Naive thymus-derived CD4-positive, alpha-beta T cell (primary cell): ENCODE data around the gene ARIH1. TPM values are rescaled to one million over a fixed set of nuclear protein-coding genes. Genes with fewer than 3 reads are reported as not detected.
"Not testable (repeated sequence)": the region's sequence is repeated elsewhere in the genome, so short reads cannot be mapped to it uniquely, and the experiment has no call there.

Experiments used
- ATAC-seq: fragments of 150-1000 bp; cut with Tn5 transposase; 2 replicates; pipeline ENCODE4 v1.10.0; 2021; ENCODE audit warnings: mild to moderate bottlenecking, moderate library complexity
- CTCF ChIA-PET: fragments of 350-600 bp; sonication (Branson Sonifier 250); formaldehyde crosslinking; loops from one replicate; lab custom pipeline; 2021; ENCODE audit warnings: antibody characterized with exemption; lab: Charles Lee
- POLR2A ChIA-PET: fragments of 350-600 bp; sonication (Branson Sonifier 250); formaldehyde crosslinking; loops from one replicate; lab custom pipeline; 2021; ENCODE audit warnings: antibody characterized with exemption, inconsistent platforms; lab: Charles Lee
- DNase-seq, 9 donors: peaks; one replicate each; pipeline versions ENCODE4 v3.0.0 to v3.0.0-alpha.2; 2020 to 2022; ENCODE audit warnings: mixed read lengths in 1 of 9
- H3K27ac ChIP-seq: one replicate; pipeline ENCODE4 v1.7.0; 2013; ENCODE audit warnings: mild to moderate bottlenecking, low read depth, low read length, moderate library complexity
- H3K27me3 ChIP-seq, 2 donors: one replicate each; pipeline ENCODE4 v1.7.0; 2013; ENCODE audit warnings: low read length in 2 of 2, mild to moderate bottlenecking in 2 of 2, moderate library complexity in 2 of 2; ENCODE audit not compliant: control insufficient read depth in 2 of 2, insufficient read depth in 2 of 2
- H3K36me3 ChIP-seq, 3 experiments: 1 replicate in 2 of 3; 2 replicates in 1 of 3; pipeline ENCODE4 v1.7.0; 2013; ENCODE audit warnings: low read length in 3 of 3, mild to moderate bottlenecking in 3 of 3, moderate library complexity in 1 of 3; ENCODE audit not compliant: insufficient read depth in 3 of 3, control insufficient read depth in 2 of 3
- H3K4me1 ChIP-seq, 2 donors: one replicate each; pipeline ENCODE4 v1.7.0; 2013; ENCODE audit warnings: low read length in 2 of 2, mild to moderate bottlenecking in 2 of 2, moderate library complexity in 1 of 2; ENCODE audit not compliant: control insufficient read depth in 2 of 2, insufficient read depth in 2 of 2
- H3K4me3 ChIP-seq: 2 replicates; pipeline ENCODE4 v1.7.0; 2013; ENCODE audit warnings: mild to moderate bottlenecking, low read length
- H3K9me3 ChIP-seq, 3 experiments: 1 replicate in 2 of 3; 2 replicates in 1 of 3; pipeline ENCODE4 v1.7.0; 2013; ENCODE audit warnings: low read length in 3 of 3; ENCODE audit not compliant: control insufficient read depth in 2 of 3
- H3K27ac Mint-ChIP-seq, 9 donors: one replicate each; pipeline ENCODE4 v1.8.0; 2020 to 2022; ENCODE audit warnings: mixed read lengths in 9 of 9, mild to moderate bottlenecking in 8 of 9, moderate library complexity in 5 of 9, inconsistent platforms in 2 of 9
- H3K27me3 Mint-ChIP-seq, 5 donors: one replicate each; pipeline ENCODE4 v1.8.0; 2021 to 2022; ENCODE audit warnings: mixed read lengths in 5 of 5, mild to moderate bottlenecking in 1 of 5
- H3K36me3 Mint-ChIP-seq, 5 donors: one replicate each; pipeline ENCODE4 v1.8.0; 2020 to 2022; ENCODE audit warnings: mixed read lengths in 5 of 5, mild to moderate bottlenecking in 3 of 5, inconsistent platforms in 1 of 5
- H3K4me1 Mint-ChIP-seq, 7 donors: one replicate each; pipeline ENCODE4 v1.8.0; 2020 to 2022; ENCODE audit warnings: mixed read lengths in 7 of 7, mild to moderate bottlenecking in 3 of 7, inconsistent platforms in 1 of 7
- H3K4me3 Mint-ChIP-seq, 10 donors: one replicate each; pipeline ENCODE4 v1.8.0; 2020 to 2022; ENCODE audit warnings: mild to moderate bottlenecking in 10 of 10, mixed read lengths in 10 of 10, moderate library complexity in 6 of 10, inconsistent platforms in 2 of 10
- H3K9me3 Mint-ChIP-seq, 11 donors: one replicate each; pipeline ENCODE4 v1.8.0; 2020 to 2022; ENCODE audit warnings: mixed read lengths in 11 of 11, mild to moderate bottlenecking in 4 of 11, inconsistent platforms in 1 of 11, moderate library complexity in 1 of 11
- intact Hi-C, 2 donors: fragments of 100-400 bp; cut with micrococcal nuclease; formaldehyde crosslinking; loops; one replicate each; pipeline ENCODE4 v1.15.1; 2023
- polyA plus RNA-seq, 2 donors: library from polyadenylated mRNA; unstranded; fragments of 300-500 nt; fragmentation: Illumina TruSeq; gene quantifications; one replicate each; pipeline ENCODE4 v1.2.3, GENCODE V29; 2021
- total RNA-seq, 6 experiments: library from RNA in 5 of 6; stranded (reverse) in 5 of 6; gene quantifications; 1 replicate in 5 of 6; 2 replicates in 1 of 6; pipeline ENCODE4 v1.2.3 and lab custom pipeline; 2021 to 2026

Gene ARIH1
- total RNA-seq = 100 to 1,000 TPM; 128 to 191 (median 181) TPM
- polyA plus RNA-seq = 10 to 100 TPM; 20.1 to 23.3 TPM
- 225 reads per million, percentile 94 among the genes with 10 or more reads in this experiment for total RNA-seq (lab: John Stamatoyannopoulos, UW)

DNA sequence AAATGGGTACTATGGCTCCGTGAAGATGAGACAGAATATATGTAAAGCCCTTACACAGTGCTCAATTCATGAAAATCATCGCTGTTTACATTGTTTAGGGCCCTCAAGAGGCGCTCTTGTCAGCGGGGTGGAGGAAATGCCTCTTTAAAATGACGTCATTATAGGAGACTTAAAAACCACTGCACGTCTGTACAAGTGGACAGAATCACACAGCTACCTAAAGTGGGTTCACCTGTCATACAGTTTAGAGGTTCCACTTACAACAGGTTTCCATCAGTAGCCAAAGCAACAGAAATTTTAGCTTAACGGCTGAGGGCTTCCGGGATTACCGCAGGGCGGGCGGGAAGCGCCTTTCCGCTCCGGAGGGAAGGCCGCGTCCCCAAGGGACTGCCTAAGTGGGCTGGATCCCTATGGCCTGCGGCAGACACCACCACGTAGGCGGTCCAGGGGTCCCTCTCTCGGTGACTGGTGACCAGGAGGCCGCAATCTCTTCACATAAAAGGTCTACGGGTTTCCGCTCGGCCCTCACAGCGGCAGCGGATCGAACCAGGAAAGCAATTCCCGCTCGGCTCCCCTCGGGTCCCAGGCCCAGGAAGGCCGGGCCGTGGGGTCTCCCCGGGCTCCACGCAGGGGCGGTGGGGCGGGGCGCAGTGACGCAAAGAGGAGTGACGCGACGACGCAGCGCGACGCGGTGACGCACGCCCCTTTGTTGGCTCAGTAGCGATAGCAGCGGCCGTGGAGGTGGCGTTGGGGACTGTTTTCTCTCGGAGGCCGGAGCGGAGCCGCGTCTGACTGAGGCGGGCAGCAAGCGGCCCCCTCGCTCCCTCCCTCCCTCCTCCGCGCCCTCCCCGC is at the start of gene ARIH1:
TSS of gene ARIH1 (plus strand) at position 717 of the 852 bp plus-strand sequence. CDS start 310 bp downstream, outside the sequence.
- peaks cover 38 to 39% of the 10 kb centered on the region in 2 donors for H3K4me1 ChIP-seq
- peaks cover 35 to 59% (median 47%) of the 10 kb centered on the region in 7 donors for H3K4me1 Mint-ChIP-seq

GRCh38 chr15:72426753-72427152 is 47.4 kb upstream of the ARIH1 start:
- intact Hi-C loops = no loop called here
- H3K27me3 Mint-ChIP-seq = peaks cover 0 to 28% (median 0%) of the 10 kb centered on the region in 5 donors
- Histone ChIP-seq H3K4me3 (no peak overlapping the region), H3K9me3 (no peaks in the 10 kb centered on the region), H3K4me1 (no peaks in the 10 kb centered on the region), H3K27me3 (no peaks in the 10 kb centered on the region), H3K36me3 (no peaks in the 10 kb centered on the region), H3K27ac (no peak overlapping the region)
- peaks cover 0 to 6% (median 4%) of the 10 kb centered on the region in 7 donors for H3K4me1 Mint-ChIP-seq
- ChIA-PET CTCF (no interaction called here), POLR2A (no interaction called here)
- H3K27ac Mint-ChIP-seq = no peak overlapping the region
- H3K36me3 Mint-ChIP-seq = peaks cover 0 to 17% (median 1%) of the 10 kb centered on the region in 5 donors
- H3K9me3 Mint-ChIP-seq = peaks cover 11 to 41% (median 22%) of the 10 kb centered on the region in 11 donors
- DNase-seq (no peak), ATAC-seq (no peak)
- peak overlapping the region in 1 of 10 donors; percentile 9 for H3K4me3 Mint-ChIP-seq

More for the DNA sequence above, at the start of gene ARIH1:
- Histone ChIP-seq H3K9me3 (no peaks in the 10 kb centered on the region), H3K27me3 (no peaks in the 10 kb centered on the region), H3K27ac (peak within 1 kb of the TSS; percentile 99), H3K36me3 (peaks cover 0 to 3% (median 0%) of the 10 kb centered on the region in 3 experiments), H3K4me3 (peak within 1 kb of the TSS; percentile 95)
- Mint-ChIP-seq H3K36me3 (peaks cover 0 to 20% (median 11%) of the 10 kb centered on the region in 5 donors), H3K9me3 (peaks cover 0 to 7% (median 0%) of the 10 kb centered on the region in 11 donors), H3K27me3 (no peaks in the 10 kb centered on the region), H3K4me3 (peak within 1 kb of the TSS; percentile 92 to 98 (median 96)), H3K27ac (peak within 1 kb of the TSS; percentile 87 to 100 (median 99))
- intact Hi-C loops = loop anchor here (1.0 to 10.0 kb wide), 16 partner anchors 12 to 1159 kb away; partner anchors contain the start of genes ADPGK (in 2 of the 2), BBS4 (in 2 of the 2), HEXA (in 2 of the 2) and HIGD2B (in 2 of the 2)
- DNase-seq = peak; percentile 93 to 98 (median 97)
- POLR2A ChIA-PET = interaction anchor here (0.5 to 6.6 kb wide), 14 partner anchors 9 to 247 kb away, joined by 3 to 64 read pairs (median 4); partner anchors contain the start of genes BBS4, HEXA, HIGD2B and PKM
- CTCF ChIA-PET = interaction anchor here (0.7 to 1.5 kb wide), 6 partner anchors 9 to 98 kb away, joined by 3 to 12 read pairs (median 3); partner anchors contain the start of gene HEXA
- ATAC-seq = peak; percentile 91

DNA sequence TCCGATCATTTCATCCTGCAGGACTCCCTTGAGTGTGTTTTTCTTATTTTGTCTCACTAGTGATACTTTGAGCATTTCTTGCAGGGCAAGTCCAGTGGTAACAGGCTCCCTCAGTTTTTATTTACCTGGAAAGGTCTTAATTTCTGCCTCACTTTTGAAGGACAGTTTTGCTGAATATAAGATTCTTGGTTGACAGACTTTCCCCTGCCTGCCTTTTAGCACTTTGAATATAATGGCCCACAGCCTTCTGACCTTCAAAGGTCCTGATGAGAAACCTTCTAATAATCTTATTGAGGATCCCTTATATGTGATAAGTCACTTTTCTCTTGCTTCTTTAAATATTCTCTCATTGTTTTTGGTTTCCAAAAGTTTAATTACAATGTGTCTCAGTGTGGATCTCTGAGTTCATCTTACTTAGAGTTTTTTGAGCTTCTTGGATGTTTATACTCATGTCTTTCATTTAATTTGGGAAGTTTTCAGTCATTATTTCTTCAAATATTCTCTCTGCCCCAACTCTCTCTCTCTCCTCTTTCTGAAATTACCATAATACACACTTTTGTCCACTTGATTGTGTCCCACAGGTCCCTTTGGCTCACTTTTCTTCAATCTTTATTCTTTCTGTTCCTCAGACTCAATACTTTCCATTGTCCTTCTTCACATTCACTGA is 36.3 kb upstream of the ARIH1 start:
- CTCF ChIA-PET = no interaction called here

DNA sequence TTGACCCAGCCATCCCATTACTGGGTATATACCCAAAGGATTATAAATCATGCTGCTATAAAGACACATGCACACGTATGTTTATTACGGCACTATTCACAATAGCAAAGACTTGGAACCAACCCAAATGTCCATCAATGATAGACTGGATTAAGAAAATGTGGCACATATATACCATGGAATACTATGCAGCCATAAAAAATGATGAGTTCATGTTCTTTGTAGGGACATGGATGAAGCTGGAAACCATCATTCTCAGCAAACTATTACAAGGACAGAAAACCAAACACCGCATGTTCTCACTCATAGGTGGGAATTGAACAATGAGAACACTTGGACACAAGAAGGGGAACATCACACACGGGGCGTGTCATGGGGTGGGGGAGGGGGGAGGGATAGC is 31.3 kb upstream of the ARIH1 start:
- H3K4me1 ChIP-seq, H3K4me3 ChIP-seq, H3K27ac Mint-ChIP-seq, POLR2A ChIA-PET, H3K27me3 ChIP-seq, CTCF ChIA-PET, H3K27ac ChIP-seq, intact Hi-C loops, H3K36me3 ChIP-seq, DNase-seq, ATAC-seq, H3K4me1 Mint-ChIP-seq, H3K4me3 Mint-ChIP-seq, H3K9me3 ChIP-seq: not testable (repeated sequence)
- Mint-ChIP-seq H3K27me3 (peaks cover 4 to 18% (median 12%) of the 10 kb centered on the region in 5 donors), H3K9me3 (peaks cover 4 to 28% (median 8%) of the 10 kb centered on the region in 11 donors), H3K36me3 (peaks cover 0 to 11% (median 6%) of the 10 kb centered on the region in 5 donors)

More for the DNA sequence above, 36.3 kb upstream of the ARIH1 start:
- ATAC-seq (no peak), DNase-seq (no peak)
- Histone ChIP-seq H3K27me3 (no peaks in the 10 kb centered on the region), H3K9me3 (peaks cover 0 to 10% (median 0%) of the 10 kb centered on the region in 3 experiments), H3K4me1 (no peaks in the 10 kb centered on the region), H3K27ac (no peak overlapping the region), H3K4me3 (no peak overlapping the region), H3K36me3 (no peaks in the 10 kb centered on the region)
- H3K4me1 Mint-ChIP-seq = no peaks in the 10 kb centered on the region
- intact Hi-C loops = no loop called here
- H3K9me3 Mint-ChIP-seq = peaks cover 8 to 48% (median 17%) of the 10 kb centered on the region in 11 donors
- H3K36me3 Mint-ChIP-seq = peaks cover 0 to 19% (median 6%) of the 10 kb centered on the region in 5 donors
- peak overlapping the region in 1 of 9 donors; percentile 5 for H3K27ac Mint-ChIP-seq
- H3K27me3 Mint-ChIP-seq = peaks cover 25 to 36% (median 30%) of the 10 kb centered on the region in 5 donors
- H3K4me3 Mint-ChIP-seq = no peak overlapping the region
- POLR2A ChIA-PET = interaction anchor here (0.6 kb wide), 1 partner anchor 266 kb away, joined by 3 read pairs; no protein-coding TSS in a partner anchor

DNA sequence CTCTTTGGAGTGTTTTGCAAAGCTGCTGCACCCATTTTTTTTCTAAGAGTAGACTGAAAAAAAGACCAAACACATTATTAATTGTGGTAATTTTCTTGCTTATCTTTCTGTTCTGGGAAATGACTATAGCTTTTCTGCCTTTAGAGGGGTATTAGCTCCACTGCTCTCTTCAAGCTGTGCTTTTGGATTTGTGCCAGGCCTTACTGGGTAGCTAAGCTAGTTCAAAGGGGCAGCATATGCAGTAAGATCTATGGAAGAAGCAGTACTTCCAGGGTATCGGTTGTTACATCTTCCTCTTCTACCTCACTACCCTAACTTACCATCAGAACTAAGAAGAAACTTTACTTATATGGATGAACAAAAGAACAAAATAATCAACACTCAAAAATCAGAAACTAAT is 28.7 kb upstream of the ARIH1 start:
- intact Hi-C loops = no loop called here

GRCh38 chr15:72450805-72451204 is 23.3 kb upstream of the ARIH1 start:
- intact Hi-C loops = no loop called here
- Mint-ChIP-seq H3K27me3 (peaks cover 0 to 15% (median 0%) of the 10 kb centered on the region in 5 donors), H3K9me3 (no peaks in the 10 kb centered on the region), H3K4me1 (no peaks in the 10 kb centered on the region), H3K4me3 (no peak overlapping the region), H3K27ac (no peak overlapping the region), H3K36me3 (no peaks in the 10 kb centered on the region)
- no peak overlapping the region for H3K27ac ChIP-seq
- ChIA-PET CTCF (no interaction called here), POLR2A (no interaction called here)
- no peak overlapping the region for H3K4me3 ChIP-seq
- H3K4me1 ChIP-seq = no peaks in the 10 kb centered on the region
- H3K27me3 ChIP-seq = no peaks in the 10 kb centered on the region
- no peaks in the 10 kb centered on the region for H3K9me3 ChIP-seq
- no peaks in the 10 kb centered on the region for H3K36me3 ChIP-seq
- no peak for ATAC-seq
- DNase-seq = no peak

More for the DNA sequence above, 28.7 kb upstream of the ARIH1 start:
- H3K4me1 Mint-ChIP-seq = no peaks in the 10 kb centered on the region
- Histone ChIP-seq H3K36me3 (no peaks in the 10 kb centered on the region), H3K9me3 (no peaks in the 10 kb centered on the region), H3K27me3 (no peaks in the 10 kb centered on the region), H3K27ac (no peak overlapping the region), H3K4me1 (no peaks in the 10 kb centered on the region), H3K4me3 (no peak overlapping the region)
- H3K27ac Mint-ChIP-seq = no peak overlapping the region
- DNase-seq (no peak), ATAC-seq (no peak)
- no peak overlapping the region for H3K4me3 Mint-ChIP-seq
- H3K9me3 Mint-ChIP-seq = peaks cover 0 to 11% (median 0%) of the 10 kb centered on the region in 11 donors
- CTCF ChIA-PET = interaction anchor here (0.6 kb wide), 1 partner anchor 78 kb away, joined by 3 read pairs; no protein-coding TSS in a partner anchor
- POLR2A ChIA-PET = no interaction called here
- peaks cover 0 to 18% (median 8%) of the 10 kb centered on the region in 5 donors for H3K27me3 Mint-ChIP-seq
- H3K36me3 Mint-ChIP-seq = peaks cover 0 to 7% (median 4%) of the 10 kb centered on the region in 5 donors
